PC-3 (cell line): ENCODE measurements around the gene NOC3L. TPM values are rescaled to one million over a fixed set of nuclear protein-coding genes. Genes with fewer than 3 reads are reported as not detected.

Experiments used
- ATAC-seq: fragments of 200-7000 bp; cut with Tn5 transposase; 2 replicates; pipeline ENCODE4 v1.9.1; 2020; ENCODE audit warnings: mild to moderate bottlenecking, moderate library complexity
- BruUV-seq: library from RNA; stranded (reverse); fragments of 400-500 nt; replicated peaks from 2 replicates; lab custom pipeline; 2021; lab: Mats Ljungman, UMichigan
- CTCF ChIA-PET: fragments of 300-600 bp; sonication (Branson Sonifier 250); formaldehyde crosslinking; loops from one replicate; lab custom pipeline; 2022; ENCODE audit warnings: antibody characterized with exemption; lab: Charles Lee
- POLR2A ChIA-PET: fragments of 300-600 bp; sonication (Branson Sonifier 250); formaldehyde crosslinking; loops from one replicate; lab custom pipeline; 2022; ENCODE audit warnings: antibody characterized with exemption; ENCODE audit not compliant: unreplicated experiment; lab: Charles Lee
- DNase-seq: peaks from one replicate; pipeline ENCODE4 v3.0.0-alpha.2; 2015
- H2AFZ ChIP-seq: fragments of 300-600 bp; sonication (generic); 2 replicates; pipeline ENCODE4 v1.6.0; 2016; ENCODE audit warnings: antibody characterized with exemption, low read length
- H3F3A ChIP-seq: fragments of 300-600 bp; sonication (generic); one replicate; pipeline ENCODE4 v1.6.0; 2017; ENCODE audit warnings: antibody characterized with exemption, low read length, control low read depth, mild to moderate bottlenecking; ENCODE audit not compliant: unreplicated experiment
- H3K27ac ChIP-seq: fragments of 300-600 bp; sonication (generic); 2 replicates; pipeline ENCODE4 v1.5.1; 2016; ENCODE audit warnings: mild to moderate bottlenecking, low read length
- H3K27me3 ChIP-seq: fragments of 300-600 bp; sonication (generic); 2 replicates; pipeline ENCODE4 v1.6.1; 2016; ENCODE audit warnings: low read length, mixed read lengths
- H3K36me3 ChIP-seq: fragments of 300-600 bp; sonication (generic); 2 replicates; pipeline ENCODE4 v1.6.1; 2016; ENCODE audit warnings: low read depth, mixed run types, low read length, mixed read lengths
- H3K4me1 ChIP-seq: fragments of 300-600 bp; sonication (generic); 2 replicates; pipeline ENCODE4 v1.5.1; 2016; ENCODE audit warnings: low read length; ENCODE audit not compliant: insufficient read depth
- H3K4me2 ChIP-seq: fragments of 300-600 bp; sonication (generic); 2 replicates; pipeline ENCODE4 v1.6.0; 2016; ENCODE audit warnings: low read length
- H3K4me3 ChIP-seq: fragments of 300-600 bp; sonication (generic); 2 replicates; pipeline ENCODE4 v1.5.1; 2016; ENCODE audit warnings: mild to moderate bottlenecking, low read length, mixed read lengths
- H3K79me2 ChIP-seq: fragments of 300-600 bp; sonication (generic); 2 replicates; pipeline ENCODE4 v1.6.1; 2017; ENCODE audit warnings: low read length, mixed read lengths
- H3K9ac ChIP-seq: fragments of 300-600 bp; sonication (generic); 2 replicates; pipeline ENCODE4 v1.6.0; 2016; ENCODE audit warnings: mild to moderate bottlenecking, low read length
- H3K9me2 ChIP-seq: fragments of 300-600 bp; sonication (generic); replicated peaks from 2 replicates; pipeline ENCODE4 v1.6.1; 2016; ENCODE audit warnings: mixed run types, low read length, mixed read lengths
- H3K9me3 ChIP-seq: fragments of 300-600 bp; sonication (generic); 2 replicates; pipeline ENCODE4 v1.6.1; 2016; ENCODE audit warnings: low read length, mixed read lengths
- H4K20me1 ChIP-seq: fragments of 300-600 bp; sonication (generic); 2 replicates; pipeline ENCODE4 v1.6.1; 2016; ENCODE audit warnings: low read length, mixed read lengths
- EZH2 ChIP-seq: fragments of 300-600 bp; sonication (generic); IDR thresholded peaks from one replicate; pipeline ENCODE4 v1.6.1; 2017; ENCODE audit warnings: antibody characterized with exemption, mild to moderate bottlenecking, low read length; ENCODE audit not compliant: unreplicated experiment
- EZH2phosphoT487 ChIP-seq: fragments of 300-600 bp; sonication (generic); IDR thresholded peaks from 2 replicates; pipeline ENCODE4 v1.6.1; 2018; ENCODE audit warnings: mild to moderate bottlenecking, antibody characterized with exemption, low read length, borderline replicate concordance
- intact Hi-C: fragments of 100-400 bp; cut with micrococcal nuclease; formaldehyde crosslinking; loops from 2 replicates; pipeline ENCODE4 v1.9.0; 2023
- total RNA-seq: library from RNA; depleted of rRNA; stranded (reverse); fragments of >200 nt; gene quantifications from 2 replicates; pipeline ENCODE4 v1.2.3, GENCODE V29; 2014
- TF ChIP-seq, protein P1 (sequence below): fragments of 300-600 bp; sonication (generic); conservative IDR thresholded peaks from 2 replicates; pipeline ENCODE4 v1.5.1; 2017; ENCODE audit warnings: antibody characterized with exemption, low read depth, mild to moderate bottlenecking, low read length

The NOC3L gene
- total RNA-seq, 1 experiment from 2014 or later, result 19.4 TPM

DNA sequence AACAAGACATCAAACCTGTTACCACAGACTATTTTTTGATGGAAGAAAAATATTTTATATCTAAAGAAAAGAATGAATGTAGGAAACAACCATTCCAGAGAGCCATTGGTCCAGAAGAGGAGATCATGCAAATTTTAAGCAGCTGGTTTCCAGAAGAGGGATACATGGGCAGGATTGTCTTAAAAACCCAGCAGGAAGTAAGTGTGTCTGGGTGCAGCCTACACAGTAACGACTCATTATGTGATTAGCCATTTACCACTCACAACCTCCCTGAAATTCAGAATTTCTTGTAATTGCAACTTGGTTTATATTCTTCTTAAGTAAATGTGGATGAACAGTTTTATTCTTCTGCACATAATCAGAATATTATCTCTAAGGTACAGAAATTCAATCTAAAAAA, 46.2 kb downstream of the NOC3L start:
- ATAC-seq (no peak), DNase-seq (no peak)
- no peak overlapping the region for H3K4me3 ChIP-seq
- ChIA-PET CTCF (no interaction called here), POLR2A (no interaction called here)
- TF ChIP-seq EZH2phosphoT487 (no peak), EZH2 (no peak)
- TF ChIP-seq, protein P1, sequence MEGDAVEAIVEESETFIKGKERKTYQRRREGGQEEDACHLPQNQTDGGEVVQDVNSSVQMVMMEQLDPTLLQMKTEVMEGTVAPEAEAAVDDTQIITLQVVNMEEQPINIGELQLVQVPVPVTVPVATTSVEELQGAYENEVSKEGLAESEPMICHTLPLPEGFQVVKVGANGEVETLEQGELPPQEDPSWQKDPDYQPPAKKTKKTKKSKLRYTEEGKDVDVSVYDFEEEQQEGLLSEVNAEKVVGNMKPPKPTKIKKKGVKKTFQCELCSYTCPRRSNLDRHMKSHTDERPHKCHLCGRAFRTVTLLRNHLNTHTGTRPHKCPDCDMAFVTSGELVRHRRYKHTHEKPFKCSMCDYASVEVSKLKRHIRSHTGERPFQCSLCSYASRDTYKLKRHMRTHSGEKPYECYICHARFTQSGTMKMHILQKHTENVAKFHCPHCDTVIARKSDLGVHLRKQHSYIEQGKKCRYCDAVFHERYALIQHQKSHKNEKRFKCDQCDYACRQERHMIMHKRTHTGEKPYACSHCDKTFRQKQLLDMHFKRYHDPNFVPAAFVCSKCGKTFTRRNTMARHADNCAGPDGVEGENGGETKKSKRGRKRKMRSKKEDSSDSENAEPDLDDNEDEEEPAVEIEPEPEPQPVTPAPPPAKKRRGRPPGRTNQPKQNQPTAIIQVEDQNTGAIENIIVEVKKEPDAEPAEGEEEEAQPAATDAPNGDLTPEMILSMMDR, result no peak
- BruUV-seq, result no TSS peak
- no peaks in the 10 kb centered on the region for H3K4me1 ChIP-seq
- no peaks in the 10 kb centered on the region for H3K9me2 ChIP-seq
- no peak overlapping the region for H2AFZ ChIP-seq
- H3K27ac ChIP-seq, result no peak overlapping the region
- H3K4me2 ChIP-seq, result no peak overlapping the region
- no peaks in the 10 kb centered on the region for H3F3A ChIP-seq
- no peaks in the 10 kb centered on the region for H3K79me2 ChIP-seq
- H3K9ac ChIP-seq, result no peak overlapping the region
- H3K9me3 ChIP-seq, result no peaks in the 10 kb centered on the region
- H3K36me3 ChIP-seq, result peaks cover 4% of the 10 kb centered on the region; the same call in 1 of the 2 replicates
- H4K20me1 ChIP-seq, result no peaks in the 10 kb centered on the region
- intact Hi-C loops, result no loop called here
- H3K27me3 ChIP-seq, result no peaks in the 10 kb centered on the region

DNA sequence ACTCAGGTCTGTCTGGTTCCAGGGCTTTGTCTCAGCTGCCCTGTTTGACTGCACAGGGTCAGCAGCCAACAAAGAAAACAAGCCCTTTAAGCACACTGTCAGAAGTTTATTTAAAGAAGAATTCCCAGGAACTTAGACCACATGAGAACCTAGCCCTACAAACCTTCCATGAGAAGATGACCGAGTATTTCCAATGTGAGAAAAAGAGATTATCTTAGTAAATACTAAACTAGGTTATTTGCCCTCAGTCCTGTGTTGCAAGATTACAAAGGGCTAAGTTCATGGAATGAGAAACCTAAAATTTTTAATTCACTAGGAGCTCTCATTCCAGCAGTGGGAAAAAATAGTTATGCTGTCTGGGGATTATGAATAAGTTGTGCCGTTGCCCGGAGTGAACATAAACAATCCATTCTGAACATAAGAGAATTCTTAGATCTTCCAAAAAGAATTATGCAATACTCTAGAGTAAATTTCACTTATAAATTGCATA, 46.7 kb downstream of the NOC3L start:
- H3K36me3 ChIP-seq, result peaks cover 4% of the 10 kb centered on the region; the same call in 1 of the 2 replicates
- POLR2A ChIA-PET, result no interaction called here
- H3K9me2 ChIP-seq, result no peaks in the 10 kb centered on the region
- H3K4me2 ChIP-seq, result no peak overlapping the region
- H3K9ac ChIP-seq, result no peak overlapping the region
- no peak overlapping the region for H3K4me3 ChIP-seq
- H3K4me1 ChIP-seq, result no peaks in the 10 kb centered on the region
- DNase-seq, result no peak
- ATAC-seq, result no peak
- no peaks in the 10 kb centered on the region for H3K9me3 ChIP-seq
- CTCF ChIA-PET, result no interaction called here
- TF ChIP-seq, protein P1, result no peak
- no peak for TF ChIP-seq EZH2
- TF ChIP-seq EZH2phosphoT487, result no peak
- intact Hi-C loops, result no loop called here
- no peaks in the 10 kb centered on the region for H3K79me2 ChIP-seq
- BruUV-seq, result no TSS peak
- no peak overlapping the region for H2AFZ ChIP-seq
- no peaks in the 10 kb centered on the region for H3F3A ChIP-seq
- no peaks in the 10 kb centered on the region for H4K20me1 ChIP-seq
- no peaks in the 10 kb centered on the region for H3K27me3 ChIP-seq
- H3K27ac ChIP-seq, result no peak overlapping the region

DNA sequence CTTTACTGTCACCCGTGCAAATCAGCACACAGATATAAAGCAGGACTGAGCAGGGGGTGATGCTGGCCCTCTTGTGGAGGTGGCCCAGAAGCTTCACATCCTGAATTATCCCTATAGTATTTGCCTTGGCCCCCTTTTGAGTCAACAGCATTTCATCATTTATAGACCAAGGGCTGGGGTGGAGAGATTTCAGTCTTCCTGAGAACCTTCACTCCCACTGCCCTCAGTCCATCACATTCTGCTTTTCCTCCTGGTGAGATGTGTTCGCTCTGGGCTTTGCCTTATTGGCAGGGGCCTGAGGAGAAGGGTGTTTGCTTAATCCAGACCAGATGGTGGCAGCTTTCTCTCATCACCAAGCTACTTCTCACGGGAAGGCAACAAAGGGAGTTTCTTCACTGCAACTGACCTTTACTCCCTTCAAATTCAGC, 47.7 kb downstream of the NOC3L start:
- H3F3A ChIP-seq, result no peaks in the 10 kb centered on the region
- ATAC-seq (no peak; the same call in 1 of the 2 replicates), DNase-seq (no peak)
- no peak overlapping the region for H3K4me3 ChIP-seq
- no peaks in the 10 kb centered on the region for H4K20me1 ChIP-seq
- H3K79me2 ChIP-seq, result no peaks in the 10 kb centered on the region
- H3K9me3 ChIP-seq, result no peaks in the 10 kb centered on the region
- TF ChIP-seq, protein P1, result no peak
- no peak for TF ChIP-seq EZH2
- TF ChIP-seq EZH2phosphoT487, result no peak
- H3K9me2 ChIP-seq, result no peaks in the 10 kb centered on the region
- H3K27ac ChIP-seq, result no peak overlapping the region
- H3K4me2 ChIP-seq, result no peak overlapping the region
- H3K4me1 ChIP-seq, result no peaks in the 10 kb centered on the region
- ChIA-PET CTCF (no interaction called here), POLR2A (no interaction called here)
- intact Hi-C loops, result no loop called here
- H3K9ac ChIP-seq, result no peak overlapping the region
- H3K27me3 ChIP-seq, result no peaks in the 10 kb centered on the region
- no peak overlapping the region for H2AFZ ChIP-seq
- no peaks in the 10 kb centered on the region; the same call in 1 of the 2 replicates for H3K36me3 ChIP-seq
- BruUV-seq, result no TSS peak
